NOMO-1 treated with dmso at 0.1 percent for 144 hours (cell line): ENCODE measurements around the gene OPTN.

Experiments
- DNase-seq: peaks from one replicate; lab custom pipeline; 2025; ENCODE audit not compliant: unreplicated experiment; lab: John Stamatoyannopoulos, UW

Gene OPTN

DNA sequence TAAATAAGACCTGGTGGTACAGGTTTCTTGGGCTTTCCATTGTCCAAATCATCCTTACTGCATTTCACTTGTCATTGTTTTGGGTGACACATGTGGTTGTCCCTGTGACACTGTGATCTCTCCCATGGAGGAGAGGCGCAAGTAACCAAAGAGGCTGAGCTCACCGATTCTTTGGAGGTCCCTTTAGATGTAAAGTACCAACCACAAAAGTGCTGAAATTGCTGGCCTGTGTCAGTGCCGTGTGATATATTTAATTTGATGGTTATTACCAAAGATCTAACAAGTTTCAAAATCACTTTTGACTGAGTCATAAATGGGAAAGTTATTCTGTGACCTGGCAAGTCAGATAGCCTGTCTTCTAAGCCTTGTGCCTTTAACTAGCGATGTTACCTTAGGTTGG, 80.8 kb downstream of the OPTN start:
- no peak for DNase-seq

DNA sequence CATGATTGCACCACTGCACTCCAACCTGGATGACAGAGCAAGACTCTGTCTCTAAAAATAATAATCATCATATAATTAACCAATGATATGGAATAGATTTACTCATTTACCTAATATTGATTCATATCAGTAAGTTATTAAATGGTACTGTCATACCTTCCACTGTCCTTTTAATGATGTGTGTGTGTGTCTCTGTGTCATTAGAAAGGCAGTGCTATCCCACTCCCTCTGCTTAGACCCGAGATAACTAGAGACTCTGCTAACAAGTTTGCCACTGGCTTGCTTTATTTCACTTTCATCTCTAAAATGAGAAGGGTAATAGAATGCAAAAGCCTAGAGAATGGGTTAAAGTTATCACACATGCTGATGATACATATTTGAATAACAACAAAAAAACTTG, 82.5 kb downstream of the OPTN start:
- DNase-seq, result no peak

DNA sequence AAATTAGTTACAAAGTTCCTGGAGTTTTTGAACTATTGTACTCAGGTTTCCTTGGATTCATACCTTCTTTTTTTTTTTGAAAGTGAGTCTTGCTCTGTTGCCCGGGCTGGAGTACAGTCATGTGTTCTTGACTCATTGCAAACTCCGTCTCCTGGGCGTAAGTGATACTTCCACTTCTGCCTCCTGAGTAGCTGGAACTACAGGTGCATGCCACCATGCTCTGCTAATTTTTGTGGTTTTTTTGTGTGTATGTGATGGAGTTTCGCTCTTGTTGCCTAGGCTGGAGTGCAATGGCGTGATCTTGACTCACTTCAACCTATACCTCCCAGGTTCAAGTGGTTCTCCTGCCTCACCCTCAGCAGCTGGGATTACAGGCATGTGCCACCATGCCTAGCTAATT, 83.7 kb downstream of the OPTN start:
- DNase-seq, result no peak

DNA sequence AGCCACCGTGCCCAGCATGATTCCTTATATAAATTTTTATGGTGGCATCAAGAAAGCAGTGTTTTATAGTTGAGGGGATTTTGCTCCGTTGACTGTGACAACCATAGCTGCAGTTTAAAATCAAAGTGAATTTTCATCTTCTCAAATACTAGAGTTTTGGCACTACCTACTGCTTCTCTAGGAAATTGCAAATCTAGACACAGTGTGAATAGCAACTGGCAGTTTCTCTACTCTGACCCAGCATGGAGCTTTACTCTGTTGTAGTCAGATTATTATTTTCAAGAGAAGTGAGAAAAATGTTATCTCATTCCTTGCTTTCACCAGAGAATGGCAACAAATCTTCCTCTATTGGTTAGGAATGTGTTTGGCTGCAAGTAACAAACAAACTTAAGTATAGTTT, 84.3 kb downstream of the OPTN start:
- no peak for DNase-seq

DNA sequence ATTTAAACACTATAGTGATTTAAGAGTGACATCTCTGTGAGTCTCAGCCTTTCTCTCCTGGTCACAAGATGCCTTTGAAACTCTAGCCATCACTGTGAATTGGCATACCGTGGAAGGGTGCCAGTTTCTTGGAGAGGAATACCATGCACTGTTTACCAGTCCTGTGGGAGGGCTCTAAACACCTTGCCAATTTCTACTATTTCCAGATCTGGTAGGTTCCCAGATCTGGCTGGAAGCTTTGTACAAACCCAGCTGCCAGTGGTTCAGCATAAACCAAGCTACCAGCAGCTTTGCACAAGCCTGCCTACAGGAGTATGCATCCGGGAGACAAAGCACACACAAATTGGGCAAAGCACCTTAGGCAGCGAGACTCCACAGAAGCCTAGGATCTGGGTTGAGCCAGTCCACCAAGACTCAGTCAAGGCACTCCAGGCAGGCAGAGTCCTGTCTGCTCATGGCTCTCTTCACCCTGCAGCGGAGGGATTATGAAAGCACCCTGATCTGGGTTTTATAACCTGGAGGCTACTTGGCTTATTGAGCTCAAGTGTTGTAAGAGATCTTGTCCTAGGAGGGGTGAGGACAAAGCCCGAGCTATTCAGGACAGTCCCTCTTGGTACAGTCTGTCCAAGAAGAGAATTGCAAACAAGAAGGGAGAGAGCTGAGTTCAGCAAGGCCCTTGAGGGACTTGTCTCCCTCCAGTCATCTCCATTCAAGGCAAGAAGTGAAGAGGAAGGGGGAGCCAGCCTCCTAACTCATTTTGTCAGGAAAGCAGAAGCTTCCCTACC, 85.0 kb downstream of the OPTN start:
- DNase-seq, result no peak

DNA sequence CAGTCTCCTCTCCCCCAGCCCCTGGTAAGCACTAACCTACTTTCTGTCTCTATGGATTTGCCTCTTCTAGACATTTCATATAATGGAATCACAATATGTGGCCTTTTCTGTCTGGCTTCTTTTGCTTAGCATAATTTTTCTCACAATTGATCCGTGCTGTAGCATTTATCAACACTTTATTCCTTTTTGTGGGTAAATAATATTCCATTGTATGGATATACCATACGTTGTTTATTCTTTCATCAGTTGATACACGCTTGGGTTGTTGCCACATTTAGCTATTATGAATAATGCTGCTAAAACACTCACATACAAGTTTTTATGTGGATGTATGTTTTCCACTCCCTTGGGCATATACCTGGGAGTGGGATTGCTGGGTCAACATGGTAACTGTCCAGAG, 87.2 kb downstream of the OPTN start:
- no peak for DNase-seq
